A172 (cell line): ENCODE results near the gene USP12. TPM values are rescaled to one million over a fixed set of nuclear protein-coding genes. Genes with fewer than 3 reads are reported as not detected.
"Not testable (repeated sequence)": the region's sequence is repeated elsewhere in the genome, so short reads cannot be mapped to it uniquely, and the experiment has no call there.

ENCODE experiments used
- DNase-seq: peaks from one replicate; pipeline ENCODE4 v3.0.0-alpha.2; 2015; ENCODE audit warnings: low spot score
- total RNA-seq: library from RNA; depleted of rRNA; stranded (reverse); fragments of >200 nt; shearing (Covaris generic); gene quantifications from 2 replicates; pipeline ENCODE4 v1.2.3, GENCODE V29; 2014

Gene USP12
- total RNA-seq, 1 experiment from 2014 or later = 20.0 TPM

DNA sequence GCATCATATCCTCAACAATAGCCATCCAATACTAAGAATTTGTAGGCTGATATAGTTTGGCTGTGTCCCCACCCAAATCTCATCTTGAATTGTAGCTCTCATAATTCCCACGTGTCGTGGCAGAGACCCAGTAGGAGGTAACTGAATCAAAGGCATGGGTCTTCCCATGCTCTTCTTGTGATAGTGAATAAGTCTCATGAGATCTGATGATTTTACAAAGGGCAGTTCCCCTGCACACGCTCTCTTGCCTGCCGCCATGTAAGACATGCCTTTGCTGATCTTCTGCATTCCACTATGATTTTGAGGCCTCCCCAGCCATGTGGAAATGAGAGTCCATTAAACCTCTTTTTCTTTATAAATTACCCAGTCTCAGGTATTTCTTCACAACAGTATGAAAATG, 48.2 kb downstream of the USP12 start:
- not testable (repeated sequence) for DNase-seq

DNA sequence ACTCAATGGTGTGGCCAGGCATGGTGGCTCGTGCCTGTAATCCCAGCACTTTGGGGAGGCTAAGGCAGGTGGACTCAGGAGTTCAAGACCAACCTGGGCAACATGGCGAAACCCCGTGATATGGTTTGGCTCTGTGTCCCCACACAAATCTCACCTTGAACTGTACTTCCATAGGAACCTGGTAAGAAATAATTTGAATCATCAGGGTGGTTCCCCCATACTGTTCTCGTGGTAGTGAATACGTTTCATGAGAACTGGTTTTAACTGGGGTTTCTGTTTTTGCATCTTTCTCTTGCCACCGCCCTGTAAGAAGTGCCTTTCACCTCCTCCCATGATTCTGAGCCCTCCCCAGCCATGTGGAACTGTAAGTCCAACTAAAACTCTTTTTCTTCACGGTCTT, 49.6 kb downstream of the USP12 start:
- no peak for DNase-seq

DNA sequence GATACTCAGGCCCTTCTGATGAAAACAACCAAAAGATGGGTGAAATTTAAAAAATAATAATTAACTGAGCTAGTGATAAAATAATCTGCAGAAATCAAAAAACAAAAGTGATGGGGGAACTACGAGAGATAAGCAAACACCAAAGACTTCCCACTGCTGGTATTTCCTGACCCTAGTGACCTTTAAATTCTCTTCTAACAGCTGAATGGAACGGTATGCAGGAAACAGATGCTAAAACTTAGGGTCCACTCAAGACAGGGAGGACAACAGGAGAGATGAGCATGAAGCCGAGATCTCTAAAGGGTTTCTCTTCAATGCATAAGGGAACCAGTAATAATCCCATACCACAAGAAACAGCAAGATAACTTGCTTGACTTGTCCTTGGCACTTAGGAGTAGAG, 50.8 kb downstream of the USP12 start:
- DNase-seq = no peak

DNA sequence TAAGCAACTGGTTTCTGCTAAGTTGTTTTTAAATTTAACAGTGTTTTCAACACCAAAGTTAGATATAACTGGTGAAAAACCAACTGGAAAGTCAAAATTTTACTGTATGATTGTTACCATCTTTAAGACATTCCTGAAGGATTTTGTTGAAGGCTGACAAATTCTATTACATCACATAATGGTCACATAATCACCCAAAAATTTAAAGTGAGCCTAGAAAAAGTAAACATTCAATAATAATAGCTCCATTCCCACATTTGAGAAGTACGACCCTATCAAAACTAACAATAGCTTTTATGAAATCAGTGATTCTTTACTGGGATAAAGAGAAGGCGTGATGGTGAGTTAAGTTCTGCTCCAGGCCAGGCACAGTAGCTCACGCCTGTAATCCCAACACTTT, 51.6 kb downstream of the USP12 start:
- no peak for DNase-seq

DNA sequence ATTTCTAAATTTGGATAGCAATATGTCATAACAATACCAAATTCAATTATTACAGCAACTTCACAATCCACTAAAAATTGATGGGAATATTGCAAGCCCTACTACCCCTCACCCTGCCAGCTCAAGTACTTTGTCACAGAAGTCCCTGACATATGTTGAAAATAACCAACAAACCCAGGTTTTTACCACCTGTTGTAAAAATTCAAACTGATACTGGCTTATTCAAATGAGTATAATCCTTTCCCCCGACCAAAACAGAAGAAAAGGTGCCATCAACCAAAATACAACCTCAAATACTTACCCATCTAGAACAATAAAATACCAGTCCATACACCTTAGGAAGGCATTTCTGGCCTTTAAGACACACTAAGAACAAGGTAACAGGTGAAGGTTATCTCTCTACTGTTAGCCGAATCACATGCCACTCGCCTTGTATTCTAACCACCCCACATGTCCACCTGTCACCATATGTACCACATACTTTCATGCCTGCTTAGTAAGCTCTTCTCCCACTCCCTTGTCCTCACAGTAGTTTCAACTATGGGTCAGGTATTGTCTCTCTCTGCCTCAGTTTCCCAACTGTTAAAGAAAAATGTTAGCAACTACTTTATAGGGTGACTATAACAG, 53.1 kb downstream of the USP12 start:
- no peak for DNase-seq

DNA sequence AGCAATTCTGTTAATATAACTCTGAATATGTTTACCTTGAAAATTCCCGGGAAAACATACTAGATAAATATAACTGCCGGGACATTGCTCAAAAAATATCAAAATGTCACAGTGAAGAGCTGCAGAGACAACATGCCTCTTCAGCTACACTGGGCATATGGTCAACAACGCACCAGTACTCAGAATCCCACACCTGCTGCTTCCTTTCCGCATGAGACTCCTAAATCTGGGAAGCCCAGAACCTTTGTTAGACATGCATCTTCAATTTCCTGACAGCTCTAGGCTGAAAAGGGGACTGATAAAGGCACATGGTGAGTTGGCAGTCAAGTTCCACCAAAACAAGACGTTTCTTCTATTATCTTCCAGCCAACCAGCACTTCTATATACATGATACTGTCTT, 53.7 kb downstream of the USP12 start:
- DNase-seq = no peak

DNA sequence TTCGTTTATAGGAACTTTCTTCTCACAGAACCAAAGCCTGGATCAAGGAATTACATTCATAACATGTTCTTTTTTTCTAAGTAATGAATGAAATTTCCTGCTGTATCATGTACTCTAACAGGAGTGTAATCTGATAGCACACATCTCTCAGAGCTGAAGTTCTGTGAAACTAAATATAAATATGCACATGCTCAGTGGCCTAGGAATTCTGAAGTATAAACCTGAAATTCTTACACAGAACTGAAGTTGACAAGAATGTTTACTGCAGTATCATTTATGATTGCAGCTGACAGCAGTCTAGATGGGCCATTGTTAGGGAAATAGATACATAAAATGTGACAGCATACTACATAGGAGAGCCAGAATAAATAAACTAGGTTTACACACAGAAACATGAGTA, 54.5 kb downstream of the USP12 start:
- DNase-seq = no peak

DNA sequence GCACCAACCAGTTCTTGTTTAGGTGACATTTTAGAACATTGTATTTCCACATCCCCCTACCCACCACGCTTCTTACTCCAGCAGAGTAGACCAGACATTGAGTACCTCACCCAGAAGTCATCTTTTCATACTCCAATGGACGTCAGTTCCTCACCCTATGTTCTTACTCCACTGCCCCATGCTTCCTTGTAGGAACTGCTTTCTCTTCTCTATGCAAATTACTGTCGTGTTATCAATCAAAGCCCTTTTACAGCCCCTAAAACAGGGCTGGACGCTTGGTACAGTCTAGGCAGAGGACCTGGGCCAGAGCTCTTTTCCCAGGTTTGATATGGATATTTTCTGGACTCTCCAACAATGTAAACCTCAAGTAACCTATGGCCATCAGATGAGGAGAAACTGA, 58.2 kb downstream of the USP12 start:
- no peak for DNase-seq

DNA sequence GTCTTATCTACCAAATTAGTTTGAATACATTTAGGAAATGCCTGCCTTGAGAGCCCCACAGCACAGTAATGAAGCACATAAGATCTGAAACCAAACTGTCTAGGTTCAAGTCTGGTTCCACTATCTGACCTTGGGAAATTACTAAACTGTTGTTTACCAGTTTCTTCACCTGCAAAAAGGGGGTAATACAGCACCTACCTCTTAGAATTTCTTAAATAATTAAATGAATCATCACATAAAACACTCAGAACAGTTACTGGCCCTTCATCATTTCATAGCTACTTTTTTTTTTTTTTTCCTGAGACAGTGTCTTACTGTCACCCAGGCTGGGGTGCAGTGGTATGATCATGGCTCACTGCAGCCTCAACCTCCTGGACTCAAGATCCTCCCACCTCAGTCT, 59.6 kb downstream of the USP12 start:
- DNase-seq = no peak

DNA sequence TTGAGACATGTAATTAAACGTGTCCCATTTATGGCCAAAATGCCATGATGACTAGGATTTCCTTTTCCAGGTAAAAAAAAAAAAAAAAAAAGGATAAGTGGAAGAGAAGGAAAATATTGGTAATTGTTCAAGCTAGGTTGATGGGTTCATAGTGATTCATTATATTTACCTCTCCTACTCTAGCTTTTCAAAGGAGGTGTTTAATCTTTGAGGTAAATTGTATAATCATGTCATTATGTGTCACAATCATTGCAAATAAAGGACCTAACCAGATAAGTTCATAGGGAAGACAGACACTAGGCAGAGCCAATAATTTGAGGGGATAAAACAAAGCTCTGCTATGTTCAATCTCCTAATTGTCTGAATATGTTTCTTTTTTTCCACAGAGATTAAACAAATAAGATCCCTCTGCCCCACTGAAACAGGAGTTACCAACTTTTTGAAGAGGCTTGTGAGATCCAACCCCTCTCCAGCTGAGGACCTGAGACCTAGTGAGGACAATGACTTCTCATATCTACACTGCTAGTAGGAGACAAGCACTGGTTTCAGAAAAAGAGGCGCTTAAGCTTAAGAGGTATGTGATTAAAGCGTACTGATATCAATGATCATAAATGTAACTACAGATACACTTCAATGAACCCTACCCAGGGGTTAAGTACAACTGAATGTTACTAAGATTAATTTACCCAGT, 61.4 kb downstream of the USP12 start:
- DNase-seq = no peak

DNA sequence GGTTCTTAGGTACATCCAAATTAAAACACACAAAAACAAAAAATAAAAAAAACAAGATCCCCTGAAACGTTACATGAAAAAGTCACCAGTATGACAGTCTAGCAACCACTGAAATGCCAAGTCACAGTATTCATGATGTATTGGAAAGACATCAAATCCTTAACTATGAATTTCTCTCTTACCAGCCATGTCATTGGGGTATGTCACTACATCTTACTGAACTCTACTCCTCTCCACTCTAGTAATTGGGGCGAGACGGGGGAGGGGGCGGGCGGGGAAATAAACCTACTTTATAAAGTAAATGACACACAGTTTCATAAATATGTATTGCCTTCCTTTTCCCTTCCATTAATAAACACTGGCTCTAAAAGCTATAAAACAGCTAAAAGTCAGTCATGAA, 65.5 kb downstream of the USP12 start:
- DNase-seq = no peak

DNA sequence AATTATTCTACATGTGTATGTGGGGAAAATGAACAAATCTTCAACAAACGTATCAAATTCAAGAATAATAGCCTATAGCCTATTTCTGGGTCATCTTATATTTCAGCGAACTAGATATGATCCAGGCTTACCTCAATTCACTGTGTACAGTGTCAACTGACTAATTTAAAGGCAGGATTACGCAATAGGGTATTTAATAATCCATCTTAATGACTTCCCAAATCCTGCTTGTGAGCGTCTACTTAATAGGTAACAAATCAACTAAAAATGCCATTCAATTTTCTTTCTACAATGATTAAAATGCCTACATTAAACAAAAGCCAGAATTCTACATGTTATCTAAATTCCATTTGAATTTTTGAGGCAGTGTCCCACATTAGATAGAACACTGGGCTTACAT, 67.0 kb downstream of the USP12 start:
- no peak for DNase-seq

DNA sequence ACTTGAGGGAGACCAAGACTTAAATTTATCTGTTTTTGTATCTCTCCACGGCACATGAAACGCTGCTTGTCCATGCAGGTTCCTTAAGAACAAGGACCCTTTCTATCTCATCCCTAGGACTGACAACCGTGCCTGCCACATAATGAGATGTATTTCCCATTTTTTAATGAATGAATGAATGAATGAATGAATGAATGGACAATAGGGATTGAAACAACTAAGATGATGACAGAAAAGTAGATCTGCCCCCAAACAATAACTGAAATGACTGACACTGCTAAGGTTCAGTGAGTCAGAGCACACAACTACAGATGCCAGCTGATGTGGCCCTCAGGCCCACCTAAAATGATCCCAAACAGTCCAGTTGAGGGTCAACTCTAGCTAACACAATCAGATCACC, 69.8 kb downstream of the USP12 start:
- DNase-seq = no peak

DNA sequence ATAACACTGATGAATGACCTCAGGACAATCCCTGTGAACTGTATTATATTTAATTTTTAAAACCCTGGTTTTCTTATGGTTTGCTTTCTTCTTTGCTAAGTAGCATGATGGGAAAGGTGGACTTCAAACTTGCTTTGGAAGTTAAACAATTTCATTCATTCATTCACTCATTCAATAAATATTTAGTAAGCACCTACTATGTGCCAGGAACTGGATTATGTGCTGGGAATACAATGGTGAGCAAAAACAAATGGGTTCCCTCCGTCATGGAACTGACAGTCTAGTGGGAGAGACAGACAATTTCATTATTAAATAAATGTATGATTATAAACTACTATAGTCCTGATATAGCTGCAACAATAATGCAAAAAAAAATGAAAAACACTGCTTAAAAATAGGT, 70.3 kb downstream of the USP12 start:
- DNase-seq = no peak

DNA sequence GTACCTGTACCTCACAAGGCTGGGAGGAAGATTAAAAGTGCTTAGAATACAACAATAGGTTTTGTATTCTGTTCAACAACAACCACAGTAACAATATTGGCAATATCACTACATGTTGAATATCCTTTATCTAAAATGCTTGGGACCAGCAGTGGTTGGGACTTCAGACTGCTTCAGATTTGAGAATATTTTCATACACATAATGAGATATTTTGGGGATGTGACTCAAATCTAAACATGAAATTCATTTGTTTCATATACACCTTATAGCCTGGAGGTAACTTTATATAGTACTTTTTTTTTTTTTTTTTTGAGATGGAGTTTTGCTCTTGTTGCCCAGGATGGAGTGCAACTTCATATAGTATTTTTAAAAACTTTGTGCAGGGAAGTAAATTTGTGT, 73.9 kb downstream of the USP12 start:
- no peak for DNase-seq

DNA sequence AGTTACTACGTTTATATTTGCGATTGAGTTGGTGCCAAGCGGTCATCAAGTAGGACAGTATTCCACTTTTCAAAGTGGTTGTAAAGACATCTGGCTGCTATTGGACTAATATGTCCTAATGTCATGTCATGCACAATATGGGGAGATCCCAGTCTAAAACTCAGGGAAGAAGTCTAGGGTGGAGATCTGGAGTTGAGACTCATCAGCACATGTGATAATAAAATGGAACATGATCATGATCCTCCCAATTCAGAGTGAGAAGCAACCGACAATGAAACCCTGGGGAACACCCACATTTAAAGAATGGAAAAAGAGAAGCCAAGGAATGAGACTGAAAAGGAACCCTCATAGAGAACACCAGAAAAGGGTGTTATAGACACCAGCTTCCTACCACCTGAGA, 80.2 kb downstream of the USP12 start:
- no peak for DNase-seq

DNA sequence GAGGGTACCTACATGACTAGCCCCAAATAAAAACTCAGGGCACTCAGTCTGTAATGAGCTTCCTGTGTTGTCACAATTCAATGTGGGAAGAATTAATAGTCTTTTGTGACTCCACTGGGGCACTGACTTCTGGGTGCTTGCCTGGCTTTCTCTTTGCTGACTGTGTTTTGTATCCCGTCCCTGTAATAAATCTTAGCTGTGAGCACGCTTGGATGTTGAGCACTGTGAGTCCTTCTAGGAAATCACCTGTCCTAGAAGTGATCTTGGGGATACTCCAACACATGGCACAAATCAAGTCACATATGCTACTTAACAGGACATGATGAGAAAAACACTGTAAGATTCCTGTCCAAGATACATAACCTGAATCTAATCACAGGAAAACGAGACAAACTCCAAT, 83.0 kb downstream of the USP12 start:
- DNase-seq = no peak

DNA sequence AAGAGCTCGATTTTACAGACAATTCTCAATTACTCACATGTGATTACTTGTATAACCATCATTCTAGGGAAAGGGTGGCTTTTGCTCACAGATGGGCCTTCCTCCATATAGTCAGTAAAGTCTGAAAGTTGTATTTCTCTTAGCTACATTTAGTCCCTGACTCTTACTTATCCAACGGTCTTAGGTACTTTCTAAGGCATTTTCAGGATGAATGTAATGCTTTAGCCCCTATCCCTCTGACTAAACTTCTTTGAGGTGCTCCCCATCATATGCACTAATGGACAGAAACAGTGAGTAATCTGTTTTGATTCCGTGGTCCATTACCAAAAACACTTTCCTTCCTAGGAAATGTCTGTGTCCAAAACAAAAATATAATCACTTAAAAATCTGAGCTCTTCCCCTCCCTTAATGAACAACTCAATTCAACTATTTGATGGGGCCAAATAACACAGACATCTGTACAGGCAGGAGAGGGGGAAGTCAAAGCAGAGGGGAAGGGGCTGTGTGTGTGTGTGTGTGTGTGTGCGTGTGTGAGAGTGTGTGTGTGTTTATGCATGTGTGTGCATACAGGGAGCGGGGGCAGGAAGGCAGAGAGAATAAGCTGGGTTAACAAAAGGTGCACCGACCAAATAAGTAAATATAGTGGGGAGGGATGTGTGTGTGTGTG, 84.9 kb downstream of the USP12 start:
- no peak for DNase-seq

DNA sequence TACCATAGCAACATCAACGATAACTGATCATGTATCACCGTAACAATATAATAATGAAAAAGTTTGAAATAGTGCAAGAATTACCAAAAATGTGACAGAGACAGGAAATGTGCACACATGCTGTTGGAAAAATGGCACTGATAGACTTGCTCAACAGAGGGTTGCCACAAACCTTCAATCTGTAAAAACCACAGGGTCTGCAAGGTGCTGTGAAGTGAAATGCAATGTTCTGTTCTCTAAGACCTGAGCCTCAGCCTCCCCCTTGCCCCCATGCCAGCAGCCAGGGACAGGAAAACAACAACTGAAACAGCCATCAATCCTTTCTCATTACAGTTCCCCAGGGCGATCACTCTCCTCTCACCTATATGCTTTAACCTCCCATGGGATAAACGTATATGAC, 88.4 kb downstream of the USP12 start:
- no peak for DNase-seq

DNA sequence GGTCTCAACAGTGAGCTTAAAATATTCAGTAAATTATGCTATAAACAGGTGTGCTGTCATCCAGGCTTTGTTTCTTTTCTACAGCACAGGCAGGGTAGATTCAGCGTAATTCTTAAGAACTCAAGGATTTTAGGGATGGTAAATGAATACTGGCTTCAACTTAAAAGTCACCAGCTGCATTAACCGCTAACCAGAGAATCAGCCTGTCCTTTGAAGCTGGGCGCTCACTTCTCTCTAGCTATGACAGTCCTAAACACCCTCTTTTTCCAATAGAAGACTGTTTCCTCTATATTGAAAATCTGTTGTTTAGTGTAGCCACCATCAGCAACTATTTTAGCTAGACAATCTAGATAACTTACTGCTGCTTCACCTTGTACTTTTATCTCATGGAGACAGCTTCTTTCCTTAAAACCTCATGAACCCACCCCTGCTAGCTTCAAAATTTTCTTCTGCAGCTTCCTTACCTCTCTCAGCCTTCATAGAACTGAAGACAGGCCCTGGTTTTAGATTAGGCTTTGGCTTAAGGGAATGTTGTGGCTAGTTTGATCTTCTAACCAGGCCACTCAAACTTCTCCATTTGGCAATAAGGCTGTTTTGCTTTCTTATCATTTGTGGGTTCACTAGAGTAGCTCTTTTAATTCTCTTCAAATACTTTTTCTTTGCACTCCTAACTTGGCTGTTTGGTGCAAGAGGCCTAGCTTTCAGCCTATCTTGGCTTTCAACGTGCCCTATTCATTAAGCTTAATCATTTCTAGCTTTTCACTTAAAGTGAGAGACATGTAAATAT, 89.5 kb downstream of the USP12 start:
- no peak for DNase-seq

DNA sequence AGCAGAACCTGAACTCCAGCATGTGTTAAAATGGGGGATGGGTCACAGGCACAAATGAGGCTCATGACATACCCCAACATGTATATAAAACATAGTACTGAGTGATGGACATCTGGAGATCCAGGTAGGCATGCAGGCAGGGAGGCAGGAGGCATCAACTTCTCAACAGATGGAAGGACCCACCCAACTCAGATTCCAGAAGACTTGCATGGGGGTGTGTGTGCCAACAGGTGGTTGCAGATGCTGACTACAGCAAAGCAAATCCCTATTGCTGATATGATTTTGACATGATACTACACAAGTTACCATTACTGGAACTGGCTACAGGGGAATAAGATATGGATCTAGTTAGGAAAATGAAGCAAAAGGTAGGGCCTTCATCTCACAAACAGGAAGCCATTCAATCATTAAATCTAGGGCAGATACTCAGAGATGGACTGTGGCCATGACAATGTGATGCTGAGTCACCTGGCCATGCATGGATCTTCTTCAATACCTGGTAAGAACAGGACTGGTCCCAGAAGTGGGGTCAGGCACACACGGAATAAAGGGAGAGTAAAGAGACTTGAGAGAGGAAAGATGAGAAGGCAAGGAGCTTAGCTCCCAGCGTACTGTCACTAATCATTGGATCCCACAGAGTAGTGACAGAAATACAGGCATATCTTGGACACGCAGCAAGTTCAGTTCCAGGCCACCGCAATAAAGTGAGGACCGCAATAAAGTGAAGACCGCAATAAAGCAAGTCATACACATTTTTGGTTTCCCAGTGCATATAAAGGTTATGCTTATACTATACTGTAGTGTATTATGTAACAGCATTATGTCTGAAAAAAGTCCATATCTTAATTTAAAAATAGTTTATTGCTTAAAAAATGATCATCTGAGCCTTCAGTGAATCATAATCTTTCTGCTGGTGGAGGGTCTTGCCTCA, 91.3 kb downstream of the USP12 start:
- no peak for DNase-seq
